K562 (cell line): Measurements from ENCODE around the gene CASP2. TPM values are rescaled to one million over a fixed set of nuclear protein-coding genes. Genes with fewer than 3 reads are reported as not detected.

ENCODE experiments used
- CC2D1A ChIP-seq: fragments of 450-650 bp; IDR thresholded peaks from 2 replicates; pipeline ENCODE4 v1.6.1; 2017; ENCODE audit warnings: mild to moderate bottlenecking
- CREM ChIP-seq: IDR thresholded peaks from 2 replicates; pipeline ENCODE4 v1.6.1; 2014; ENCODE audit warnings: antibody characterized with exemption, low read depth
- ERF ChIP-seq: fragments of 450-650 bp; formaldehyde crosslinking; IDR thresholded peaks from 2 replicates; pipeline ENCODE4 v1.4.0; 2020; ENCODE audit warnings: mild to moderate bottlenecking, mixed read lengths
- GABPA ChIP-seq: fragments of 200-800 bp; sonication (Bioruptor generic); conservative IDR thresholded peaks from 2 replicates; pipeline ENCODE4 v1.6.1; 2016; ENCODE audit warnings: low read depth, missing genetic modification characterization, missing compliant biosample characterization
- HOXB6 ChIP-seq: fragments of 250-450 bp; sonication (Bioruptor Pico); IDR thresholded peaks from 2 replicates; pipeline ENCODE4 v1.5.1; 2022; ENCODE audit warnings: mild to moderate bottlenecking, borderline replicate concordance
- MTF1 ChIP-seq: fragments of 250-450 bp; sonication (Bioruptor Pico); IDR thresholded peaks from 2 replicates; pipeline ENCODE4 v1.9.0; 2021; ENCODE audit warnings: moderate library complexity, mild to moderate bottlenecking, inconsistent platforms, borderline replicate concordance
- PML ChIP-seq: IDR thresholded peaks from 2 replicates; pipeline ENCODE4 v1.6.1; 2012; ENCODE audit warnings: low read length, inconsistent platforms
- RBM34 ChIP-seq: fragments of 200-400 bp; formaldehyde crosslinking; IDR thresholded peaks from 2 replicates; pipeline ENCODE4 v1.6.1; 2018; ENCODE audit warnings: low read length, borderline replicate concordance; ENCODE audit not compliant: insufficient read depth
- SMAD2 ChIP-seq: fragments of 150-350 bp; IDR thresholded peaks from 2 replicates; pipeline ENCODE4 v1.6.1; 2014; ENCODE audit warnings: low read depth, mild to moderate bottlenecking, low read length
- TAL1 ChIP-seq: fragments of 450-650 bp; IDR thresholded peaks from 2 replicates; pipeline ENCODE4 v1.6.1; 2016; ENCODE audit warnings: mild to moderate bottlenecking
- ZNF12 ChIP-seq: sonication (generic); formaldehyde crosslinking; IDR thresholded peaks from 2 replicates; pipeline ENCODE4 v1.4.0; 2020; ENCODE audit warnings: mild to moderate bottlenecking, missing genetic modification reagents
- ZNF217 ChIP-seq: sonication (generic); formaldehyde crosslinking; IDR thresholded peaks from 2 replicates; pipeline ENCODE4 v1.8.0; 2022; ENCODE audit warnings: mild to moderate bottlenecking, missing genetic modification reagents
- ZNF24 ChIP-seq: fragments of 450-650 bp; IDR thresholded peaks from 2 replicates; pipeline ENCODE4 v1.6.1; 2016
- ZNF717 ChIP-seq: fragments of 250-450 bp; sonication (Bioruptor Pico); IDR thresholded peaks from 2 replicates; pipeline ENCODE4 v1.5.0; 2021
- ZNF778 ChIP-seq: fragments of 450-650 bp; formaldehyde crosslinking; IDR thresholded peaks from 2 replicates; pipeline ENCODE4 v1.4.0; 2020; ENCODE audit warnings: mild to moderate bottlenecking, moderate library complexity
- polyA plus RNA-seq, 8 experiments: library from polyadenylated mRNA; depleted of rRNA in 4 of 8; stranded (reverse) in 5 of 8; unstranded in 3 of 8; fragments of >200 nt; fragmentation: Nextera tagmentation in 2 of 8; fragmentation: Illumina TruSeq in 1 of 8; extraction: Ambion mirVana in 2 of 8; extraction: Trizol in 1 of 8; gene quantifications; 2 replicates each; pipeline versions ENCODE4 v1.2.1 to v1.2.3, GENCODE V29; 2011 to 2014; ENCODE audit warnings: inconsistent platforms in 1 of 8, missing spikeins in 1 of 8
- total RNA-seq, 7 experiments: library from RNA; depleted of rRNA in 6 of 7; stranded (reverse); fragments of >200 nt in 6 of 7; fragmentation: Illumina TruSeq in 2 of 7; extraction: Trizol in 2 of 7; gene quantifications; 2 replicates each; pipeline versions ENCODE4 v1.2.1 to v1.2.3, GENCODE V29; 2011 to 2021; ENCODE audit warnings: low replicate concordance in 1 of 7
- TF ChIP-seq, protein P1 (sequence below): IDR thresholded peaks from 2 replicates; pipeline ENCODE4 v1.6.1; 2016; ENCODE audit warnings: missing genetic modification characterization, missing compliant biosample characterization
- TF ChIP-seq, protein P2 (sequence below): sonication (generic); formaldehyde crosslinking; IDR thresholded peaks from 2 replicates; pipeline ENCODE4 v1.8.1; 2023; ENCODE audit warnings: mild to moderate bottlenecking, missing genetic modification reagents
- TF ChIP-seq, protein P3 (sequence below): fragments of 450-650 bp; formaldehyde crosslinking; IDR thresholded peaks from 2 replicates; pipeline ENCODE4 v1.4.0; 2020; ENCODE audit warnings: mild to moderate bottlenecking
- TF ChIP-seq, protein P4 (sequence below), 2 experiments: fragments of 450-650 bp in 1 of 2; IDR thresholded peaks; 2 replicates each; pipeline ENCODE4 v1.6.1; 2011 to 2017; ENCODE audit warnings: low read depth in 2 of 2, antibody characterized with exemption in 1 of 2, borderline replicate concordance in 1 of 2, low read length in 1 of 2, mild to moderate bottlenecking in 1 of 2, mixed read lengths in 1 of 2; ENCODE audit not compliant: control insufficient read depth in 1 of 2
- TF ChIP-seq, protein P5 (sequence below), 2 experiments: fragments of 200-800 bp in 1 of 2; sonication (Bioruptor generic) in 1 of 2; sonication (generic) in 1 of 2; formaldehyde crosslinking in 1 of 2; IDR thresholded peaks in 1 of 2; conservative IDR thresholded peaks in 1 of 2; 2 replicates each; pipeline versions ENCODE4 v1.5.0 to v1.6.1; 2016 to 2020; ENCODE audit warnings: missing compliant biosample characterization in 1 of 2, missing genetic modification characterization in 1 of 2, missing genetic modification reagents in 1 of 2

The CASP2 gene
- total and polyA plus RNA-seq, 9 of the 15 experiments (the other 6 are each of a cell fraction or from before 2014, with no cell fraction given) = 18.8 to 64.9 (median 24.1) TPM

DNA sequence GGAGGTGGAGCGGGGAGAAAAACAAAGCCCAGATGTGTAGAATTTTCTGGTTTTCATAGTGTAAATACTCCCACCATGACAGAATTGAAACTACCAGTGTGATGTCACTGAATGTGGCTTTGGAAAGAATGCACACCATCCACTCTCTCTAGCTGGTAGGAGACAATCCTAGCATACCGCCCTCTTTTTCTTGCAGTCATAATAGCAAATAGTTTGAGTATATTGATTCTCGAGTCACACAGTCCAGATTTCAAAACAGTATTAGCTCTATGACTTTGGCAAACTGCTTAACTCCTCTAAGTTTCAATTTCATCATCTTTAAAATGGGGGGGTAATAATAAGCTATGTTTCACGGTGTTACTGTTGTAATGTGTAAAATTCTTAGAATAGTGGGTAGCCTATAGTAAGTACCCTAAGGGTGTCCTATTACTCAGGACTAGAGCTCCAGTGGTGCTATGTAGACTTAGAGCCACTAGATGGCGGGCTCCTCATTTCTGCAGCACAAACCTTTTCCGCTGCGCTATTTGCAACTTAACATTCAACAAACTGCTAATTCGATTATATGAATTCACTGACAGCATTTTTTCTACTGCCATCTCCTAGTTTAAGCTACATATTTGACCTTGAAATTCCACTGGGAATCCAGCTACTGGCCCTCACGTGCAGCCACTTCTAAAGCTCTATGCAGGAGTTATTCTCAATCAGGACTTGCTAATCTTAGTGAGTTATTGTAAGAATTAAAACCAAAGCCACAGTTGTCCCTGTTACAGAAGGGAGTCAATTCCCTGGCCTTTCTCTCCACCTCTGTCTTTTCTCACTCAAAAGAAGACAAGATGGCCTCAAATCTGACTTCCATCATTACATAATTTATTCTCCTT lies 47.6 kb upstream of the CASP2 start (continued):
- TF ChIP-seq ZNF217 (CRISPR knock-in tag) (no peak), ZNF24 (no peak), SMAD2 (no peak), GABPA (no peak), HOXB6 (CRISPR knock-in tag) (no peak), ZNF778 (CRISPR knock-in tag) (no peak), ZNF717 (CRISPR knock-in tag) (no peak), MTF1 (CRISPR knock-in tag) (no peak), CC2D1A (peak; percentile 74), TAL1 (no peak), ZNF12 (no peak), CREM (no peak), PML (no peak), ERF (CRISPR knock-in tag) (no peak), RBM34 (no peak)
- TF ChIP-seq, protein P1, sequence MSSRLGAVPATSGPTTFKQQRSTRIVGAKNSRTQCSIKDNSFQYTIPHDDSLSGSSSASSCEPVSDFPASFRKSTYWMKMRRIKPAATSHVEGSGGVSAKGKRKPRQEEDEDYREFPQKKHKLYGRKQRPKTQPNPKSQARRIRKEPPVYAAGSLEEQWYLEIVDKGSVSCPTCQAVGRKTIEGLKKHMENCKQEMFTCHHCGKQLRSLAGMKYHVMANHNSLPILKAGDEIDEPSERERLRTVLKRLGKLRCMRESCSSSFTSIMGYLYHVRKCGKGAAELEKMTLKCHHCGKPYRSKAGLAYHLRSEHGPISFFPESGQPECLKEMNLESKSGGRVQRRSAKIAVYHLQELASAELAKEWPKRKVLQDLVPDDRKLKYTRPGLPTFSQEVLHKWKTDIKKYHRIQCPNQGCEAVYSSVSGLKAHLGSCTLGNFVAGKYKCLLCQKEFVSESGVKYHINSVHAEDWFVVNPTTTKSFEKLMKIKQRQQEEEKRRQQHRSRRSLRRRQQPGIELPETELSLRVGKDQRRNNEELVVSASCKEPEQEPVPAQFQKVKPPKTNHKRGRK (tag) = no peak
- TF ChIP-seq, protein P2, sequence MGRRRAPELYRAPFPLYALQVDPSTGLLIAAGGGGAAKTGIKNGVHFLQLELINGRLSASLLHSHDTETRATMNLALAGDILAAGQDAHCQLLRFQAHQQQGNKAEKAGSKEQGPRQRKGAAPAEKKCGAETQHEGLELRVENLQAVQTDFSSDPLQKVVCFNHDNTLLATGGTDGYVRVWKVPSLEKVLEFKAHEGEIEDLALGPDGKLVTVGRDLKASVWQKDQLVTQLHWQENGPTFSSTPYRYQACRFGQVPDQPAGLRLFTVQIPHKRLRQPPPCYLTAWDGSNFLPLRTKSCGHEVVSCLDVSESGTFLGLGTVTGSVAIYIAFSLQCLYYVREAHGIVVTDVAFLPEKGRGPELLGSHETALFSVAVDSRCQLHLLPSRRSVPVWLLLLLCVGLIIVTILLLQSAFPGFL (CRISPR knock-in tag) = no peak
- TF ChIP-seq, protein P3, sequence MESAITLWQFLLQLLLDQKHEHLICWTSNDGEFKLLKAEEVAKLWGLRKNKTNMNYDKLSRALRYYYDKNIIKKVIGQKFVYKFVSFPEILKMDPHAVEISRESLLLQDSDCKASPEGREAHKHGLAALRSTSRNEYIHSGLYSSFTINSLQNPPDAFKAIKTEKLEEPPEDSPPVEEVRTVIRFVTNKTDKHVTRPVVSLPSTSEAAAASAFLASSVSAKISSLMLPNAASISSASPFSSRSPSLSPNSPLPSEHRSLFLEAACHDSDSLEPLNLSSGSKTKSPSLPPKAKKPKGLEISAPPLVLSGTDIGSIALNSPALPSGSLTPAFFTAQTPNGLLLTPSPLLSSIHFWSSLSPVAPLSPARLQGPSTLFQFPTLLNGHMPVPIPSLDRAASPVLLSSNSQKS (CRISPR knock-in tag) = no peak
- TF ChIP-seq, protein P4, sequence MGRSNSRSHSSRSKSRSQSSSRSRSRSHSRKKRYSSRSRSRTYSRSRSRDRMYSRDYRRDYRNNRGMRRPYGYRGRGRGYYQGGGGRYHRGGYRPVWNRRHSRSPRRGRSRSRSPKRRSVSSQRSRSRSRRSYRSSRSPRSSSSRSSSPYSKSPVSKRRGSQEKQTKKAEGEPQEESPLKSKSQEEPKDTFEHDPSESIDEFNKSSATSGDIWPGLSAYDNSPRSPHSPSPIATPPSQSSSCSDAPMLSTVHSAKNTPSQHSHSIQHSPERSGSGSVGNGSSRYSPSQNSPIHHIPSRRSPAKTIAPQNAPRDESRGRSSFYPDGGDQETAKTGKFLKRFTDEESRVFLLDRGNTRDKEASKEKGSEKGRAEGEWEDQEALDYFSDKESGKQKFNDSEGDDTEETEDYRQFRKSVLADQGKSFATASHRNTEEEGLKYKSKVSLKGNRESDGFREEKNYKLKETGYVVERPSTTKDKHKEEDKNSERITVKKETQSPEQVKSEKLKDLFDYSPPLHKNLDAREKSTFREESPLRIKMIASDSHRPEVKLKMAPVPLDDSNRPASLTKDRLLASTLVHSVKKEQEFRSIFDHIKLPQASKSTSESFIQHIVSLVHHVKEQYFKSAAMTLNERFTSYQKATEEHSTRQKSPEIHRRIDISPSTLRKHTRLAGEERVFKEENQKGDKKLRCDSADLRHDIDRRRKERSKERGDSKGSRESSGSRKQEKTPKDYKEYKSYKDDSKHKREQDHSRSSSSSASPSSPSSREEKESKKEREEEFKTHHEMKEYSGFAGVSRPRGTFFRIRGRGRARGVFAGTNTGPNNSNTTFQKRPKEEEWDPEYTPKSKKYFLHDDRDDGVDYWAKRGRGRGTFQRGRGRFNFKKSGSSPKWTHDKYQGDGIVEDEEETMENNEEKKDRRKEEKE (IDR thresholded peaks at IDR 0.05; ENCODE audit: borderline replicate concordance in 1 of 2, control insufficient read depth in 1 of 2, low read depth in 2 of 2, low read length in 1 of 2) = no peak
- TF ChIP-seq, protein P5, sequence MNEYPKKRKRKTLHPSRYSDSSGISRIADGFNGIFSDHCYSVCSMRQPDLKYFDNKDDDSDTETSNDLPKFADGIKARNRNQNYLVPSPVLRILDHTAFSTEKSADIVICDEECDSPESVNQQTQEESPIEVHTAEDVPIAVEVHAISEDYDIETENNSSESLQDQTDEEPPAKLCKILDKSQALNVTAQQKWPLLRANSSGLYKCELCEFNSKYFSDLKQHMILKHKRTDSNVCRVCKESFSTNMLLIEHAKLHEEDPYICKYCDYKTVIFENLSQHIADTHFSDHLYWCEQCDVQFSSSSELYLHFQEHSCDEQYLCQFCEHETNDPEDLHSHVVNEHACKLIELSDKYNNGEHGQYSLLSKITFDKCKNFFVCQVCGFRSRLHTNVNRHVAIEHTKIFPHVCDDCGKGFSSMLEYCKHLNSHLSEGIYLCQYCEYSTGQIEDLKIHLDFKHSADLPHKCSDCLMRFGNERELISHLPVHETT (CRISPR knock-in tag; conservative IDR thresholded peaks at IDR 0.05 in 1 of 2, IDR thresholded peaks at IDR 0.05 in 1 of 2) = no peak
